Right cardiac atrium (tissue), 5 donors: ENCODE data around the gene OR10C1. TPM values are rescaled to one million over a fixed set of nuclear protein-coding genes. Genes with fewer than 3 reads are reported as not detected.

ENCODE experiments used
- polyA plus RNA-seq: library from polyadenylated mRNA; stranded (reverse); fragments of 200-250 nt; gene quantifications from one replicate; pipeline ENCODE4 v1.2.3, GENCODE V29; 2013
- total RNA-seq, 4 donors: library from RNA; stranded (reverse); fragmentation: NEBNext Ultra II Directional; extraction: Animal tissue kit (Norgen Biotek cat#: 25700); gene quantifications; one replicate each; pipeline ENCODE4 v1.2.1, GENCODE V29; 2021
- donor health status: healthy with polysubstance abuse.
- donor health status: DM: no; HTN: yes; CAD: no.
- donor health status: DM: no; HTN: no; CAD: no.
- donor health status: DM: no; HTN: yes; CAD: no; lungs with severe emphysema.
- donor health status: DM: yes; HTN: yes; CAD: no.

OR10C1 gene
- total and polyA plus RNA-seq, 5 donors, result not detected

Other genes starting within 250 kb of the OR10C1 start
- not detected for gene OR14J1, start 137.6 kb upstream of the OR10C1 start, total RNA-seq
- gene OR14J1, start 137.6 kb upstream of the OR10C1 start, polyA plus RNA-seq, result not detected
- gene OR5V1, start 70.4 kb upstream of the OR10C1 start, total RNA-seq, result not detected
- not detected for gene OR5V1, start 70.4 kb upstream of the OR10C1 start, polyA plus RNA-seq
- gene OR12D3, start 64.0 kb upstream of the OR10C1 start, total RNA-seq, result not detected
- gene OR12D3, start 64.0 kb upstream of the OR10C1 start, polyA plus RNA-seq, result not detected
- gene OR12D2, start 43.7 kb upstream of the OR10C1 start, total RNA-seq, result not detected
- not detected for gene OR12D2, start 43.7 kb upstream of the OR10C1 start, polyA plus RNA-seq
- gene OR12D1, start 24.4 kb upstream of the OR10C1 start, total RNA-seq, result not detected
- gene OR12D1, start 24.4 kb upstream of the OR10C1 start, polyA plus RNA-seq, result not detected
- not detected for gene OR11A1, start 17.8 kb downstream of the OR10C1 start, total RNA-seq
- not detected for gene OR11A1, start 17.8 kb downstream of the OR10C1 start, polyA plus RNA-seq
- gene OR2H1, start 17.8 kb downstream of the OR10C1 start, total RNA-seq, result not detected
- gene OR2H1, start 17.8 kb downstream of the OR10C1 start, polyA plus RNA-seq, result not detected
- not detected for gene MAS1L, start 48.6 kb downstream of the OR10C1 start, total RNA-seq
- gene MAS1L, start 48.6 kb downstream of the OR10C1 start, polyA plus RNA-seq, result not detected
- gene UBD, start 120.4 kb downstream of the OR10C1 start, total RNA-seq, result not detected
- gene UBD, start 120.4 kb downstream of the OR10C1 start, polyA plus RNA-seq, result 0.14 TPM
- gene OR2H2, start 145.8 kb downstream of the OR10C1 start, total RNA-seq, result not detected
- not detected for gene OR2H2, start 145.8 kb downstream of the OR10C1 start, polyA plus RNA-seq
- 10 to 100 TPM; 34.8 to 40.0 (median 36.6) TPM for gene GABBR1, start 193.9 kb downstream of the OR10C1 start, total RNA-seq
- gene GABBR1, start 193.9 kb downstream of the OR10C1 start, polyA plus RNA-seq, result 37.5 TPM
- 1 to 10 TPM; 1.5 to 2.6 (median 2.2) TPM for gene MOG, start 217.8 kb downstream of the OR10C1 start, total RNA-seq
- gene MOG, start 217.8 kb downstream of the OR10C1 start, polyA plus RNA-seq, result 4.8 TPM
- gene ZFP57, start 241.8 kb downstream of the OR10C1 start, total RNA-seq, result 1 to 10 TPM in 1 of 4 donors, under 1 TPM in 3; 0.32 to 1.8 (median 0.44) TPM
- gene ZFP57, start 241.8 kb downstream of the OR10C1 start, polyA plus RNA-seq, result 0.77 TPM